Naive thymus-derived CD8-positive, alpha-beta T cell (primary cell): ENCODE results near the gene SLC25A47. TPM values are rescaled to one million over a fixed set of nuclear protein-coding genes. Genes with fewer than 3 reads are reported as not detected.
"Not testable (repeated sequence)": the region's sequence is repeated elsewhere in the genome, so short reads cannot be mapped to it uniquely, and the experiment has no call there.

Experiments
- ATAC-seq, 2 donors: fragments of 150-1000 bp; cut with Tn5 transposase in 1 of 2; sonication (Bioruptor Pico), chemical (Tn5 transposase) in 1 of 2; 1 replicate in 1 of 2; 2 replicates in 1 of 2; pipeline ENCODE4 v1.10.0; 2021; ENCODE audit warnings: mild to moderate bottlenecking in 2 of 2, moderate library complexity in 2 of 2
- POLR2A ChIA-PET: fragments of 350-600 bp; sonication (Branson Sonifier 250); formaldehyde crosslinking; loops from one replicate; lab custom pipeline; 2021; ENCODE audit warnings: antibody characterized with exemption; lab: Charles Lee
- DNase-seq, 10 donors: peaks; one replicate each; pipeline versions ENCODE4 v3.0.0 to v3.0.0-alpha.2; 2020 to 2022
- H3K27ac Mint-ChIP-seq, 10 donors: one replicate each; pipeline ENCODE4 v1.8.0; 2020 to 2022; ENCODE audit warnings: mild to moderate bottlenecking in 10 of 10, mixed read lengths in 10 of 10, moderate library complexity in 4 of 10, inconsistent platforms in 1 of 10
- H3K27me3 Mint-ChIP-seq, 5 donors: one replicate each; pipeline ENCODE4 v1.8.0; 2021 to 2022; ENCODE audit warnings: mixed read lengths in 5 of 5
- H3K36me3 Mint-ChIP-seq, 3 donors: one replicate each; pipeline ENCODE4 v1.8.0; 2020 to 2022; ENCODE audit warnings: mixed read lengths in 3 of 3, mild to moderate bottlenecking in 2 of 3, inconsistent platforms in 1 of 3
- H3K4me1 Mint-ChIP-seq, 4 donors: one replicate each; pipeline ENCODE4 v1.8.0; 2021 to 2022; ENCODE audit warnings: mixed read lengths in 4 of 4
- H3K4me3 Mint-ChIP-seq, 10 donors: one replicate each; pipeline ENCODE4 v1.8.0; 2020 to 2022; ENCODE audit warnings: mild to moderate bottlenecking in 10 of 10, mixed read lengths in 10 of 10, moderate library complexity in 6 of 10, inconsistent platforms in 1 of 10
- H3K9me3 Mint-ChIP-seq, 9 donors: one replicate each; pipeline ENCODE4 v1.8.0; 2020 to 2022; ENCODE audit warnings: mixed read lengths in 9 of 9, mild to moderate bottlenecking in 3 of 9, inconsistent platforms in 1 of 9, moderate library complexity in 1 of 9
- polyA plus RNA-seq, 3 donors: library from polyadenylated mRNA; unstranded; fragments of 300-500 nt; fragmentation: Illumina TruSeq; gene quantifications; one replicate each; pipeline ENCODE4 v1.2.3, GENCODE V29; 2021
- total RNA-seq, 8 experiments: library from RNA in 2 of 8; stranded (reverse) in 2 of 8; gene quantifications; one replicate each; pipeline ENCODE4 v1.2.3 and lab custom pipeline; 2021 to 2026

SLC25A47 gene
- total RNA-seq, result not detected
- not detected for polyA plus RNA-seq
- total RNA-seq (lab: John Stamatoyannopoulos, UW), result 0 to 0.49 (median 0.11) reads per million in 6 experiments

- POLR2A ChIA-PET, result no interaction called here
- no peak within 1 kb of the TSS for H3K4me3 Mint-ChIP-seq
These were observed at the start of gene SLC25A47 for GRCh38 chr14:100323121-100323941. Gene SLC25A47, plus strand, starts transcription at chr14:100323339. Its CDS starts 76 bp downstream, at chr14:100323415.

GRCh38 chr14:100274250-100274649 is 48.9 kb upstream of the SLC25A47 start:
- peaks cover 27 to 64% (median 51%) of the 10 kb centered on the region in 4 donors for H3K4me1 Mint-ChIP-seq
- peak overlapping the region in 3 of 10 donors; percentile 1 to 54 (median 38) for H3K4me3 Mint-ChIP-seq
- no peaks in the 10 kb centered on the region for H3K9me3 Mint-ChIP-seq
- DNase-seq, result no peak
- POLR2A ChIA-PET, result interaction anchor here (0.6 kb wide), 1 partner anchor 32 kb away, joined by 3 read pairs; no protein-coding TSS in a partner anchor
- peak overlapping the region in 9 of 10 donors; percentile 15 to 89 (median 54) for H3K27ac Mint-ChIP-seq
- H3K36me3 Mint-ChIP-seq, result peaks cover 0 to 59% (median 0%) of the 10 kb centered on the region in 3 donors
- no peaks in the 10 kb centered on the region for H3K27me3 Mint-ChIP-seq
- no peak for ATAC-seq

More at GRCh38 chr14:100323121-100323941, at the start of gene SLC25A47:
- no peaks in the 10 kb centered on the region for H3K27me3 Mint-ChIP-seq
- no peaks in the 10 kb centered on the region for H3K36me3 Mint-ChIP-seq
- no peak for DNase-seq
- H3K27ac Mint-ChIP-seq, result peak within 1 kb of the TSS in 1 of 10 donors; percentile 55
- no peaks in the 10 kb centered on the region for H3K9me3 Mint-ChIP-seq
- no peak for ATAC-seq
- H3K4me1 Mint-ChIP-seq, result peaks cover 0 to 4% (median 0%) of the 10 kb centered on the region in 4 donors

GRCh38 chr14:100275214-100275613 is 47.9 kb upstream of the SLC25A47 start:
- ATAC-seq, result no peak
- peaks cover 0 to 62% (median 2%) of the 10 kb centered on the region in 3 donors for H3K36me3 Mint-ChIP-seq

GRCh38 chr14:100278702-100279101 is 44.4 kb upstream of the SLC25A47 start:
- Mint-ChIP-seq H3K4me3 (no peak overlapping the region), H3K27ac (peak overlapping the region in 9 of 10 donors; percentile 22 to 87 (median 74)), H3K36me3 (peaks cover 0 to 62% (median 2%) of the 10 kb centered on the region in 3 donors), H3K4me1 (peaks cover 26 to 51% (median 50%) of the 10 kb centered on the region in 4 donors), H3K9me3 (no peaks in the 10 kb centered on the region), H3K27me3 (no peaks in the 10 kb centered on the region)
- no peak for DNase-seq
- peak in 1 of 2 donors; percentile 29 for ATAC-seq
- POLR2A ChIA-PET, result no interaction called here

More at GRCh38 chr14:100275214-100275613, 47.9 kb upstream of the SLC25A47 start:
- peak overlapping the region; percentile 1 to 89 (median 52) for H3K27ac Mint-ChIP-seq
- no peaks in the 10 kb centered on the region for H3K27me3 Mint-ChIP-seq
- peak overlapping the region in 2 of 10 donors; percentile 15 to 39 for H3K4me3 Mint-ChIP-seq
- POLR2A ChIA-PET, result interaction anchor here (0.5 kb wide), 1 partner anchor 76 kb away, joined by 8 read pairs; no protein-coding TSS in a partner anchor
- no peak for DNase-seq
- peaks cover 29 to 68% (median 55%) of the 10 kb centered on the region in 4 donors for H3K4me1 Mint-ChIP-seq
- no peaks in the 10 kb centered on the region for H3K9me3 Mint-ChIP-seq

- ATAC-seq (no peak), DNase-seq (no peak)
- no peaks in the 10 kb centered on the region for H3K27me3 Mint-ChIP-seq
- H3K4me1 Mint-ChIP-seq, result peaks cover 25 to 50% (median 46%) of the 10 kb centered on the region in 4 donors
- no peaks in the 10 kb centered on the region for H3K9me3 Mint-ChIP-seq
- POLR2A ChIA-PET, result no interaction called here
- H3K4me3 Mint-ChIP-seq, result no peak overlapping the region
- peaks cover 0 to 62% (median 2%) of the 10 kb centered on the region in 3 donors for H3K36me3 Mint-ChIP-seq
- H3K27ac Mint-ChIP-seq, result peak overlapping the region in 9 of 10 donors; percentile 10 to 91 (median 65)
These were observed 44.0 kb upstream of the SLC25A47 start for GRCh38 chr14:100279133-100279532.

- Mint-ChIP-seq H3K9me3 (no peaks in the 10 kb centered on the region), H3K4me1 (peaks cover 25 to 49% (median 43%) of the 10 kb centered on the region in 4 donors), H3K4me3 (peak overlapping the region in 1 of 10 donors; percentile 25), H3K27ac (peak overlapping the region in 8 of 10 donors; percentile 10 to 91 (median 72)), H3K36me3 (peaks cover 0 to 58% (median 2%) of the 10 kb centered on the region in 3 donors), H3K27me3 (no peaks in the 10 kb centered on the region)
- POLR2A ChIA-PET, result no interaction called here
- ATAC-seq (no peak), DNase-seq (no peak)
These were observed 43.6 kb upstream of the SLC25A47 start for GRCh38 chr14:100279563-100279962.

- Mint-ChIP-seq H3K4me3 (no peak overlapping the region), H3K27ac (peak overlapping the region in 7 of 10 donors; percentile 19 to 71 (median 34)), H3K27me3 (no peaks in the 10 kb centered on the region), H3K9me3 (no peaks in the 10 kb centered on the region), H3K4me1 (peaks cover 18 to 36% (median 34%) of the 10 kb centered on the region in 4 donors), H3K36me3 (peaks cover 0 to 38% (median 2%) of the 10 kb centered on the region in 3 donors)
- ATAC-seq (no peak), DNase-seq (no peak)
- POLR2A ChIA-PET, result interaction anchor here (0.7 to 1.4 kb wide), 3 partner anchors 9 to 41 kb away, joined by 3 to 4 read pairs (median 3); no protein-coding TSS in a partner anchor
These were observed 41.7 kb upstream of the SLC25A47 start for GRCh38 chr14:100281286-100282082.

- POLR2A ChIA-PET, result interaction anchor here (0.7 to 1.4 kb wide), 3 partner anchors 9 to 41 kb away, joined by 3 to 4 read pairs (median 3); no protein-coding TSS in a partner anchor
- ATAC-seq (no peak), DNase-seq (no peak)
- peaks cover 18 to 35% (median 33%) of the 10 kb centered on the region in 4 donors for H3K4me1 Mint-ChIP-seq
- H3K27me3 Mint-ChIP-seq, result no peaks in the 10 kb centered on the region
- H3K4me3 Mint-ChIP-seq, result no peak overlapping the region
- no peaks in the 10 kb centered on the region for H3K9me3 Mint-ChIP-seq
- peak overlapping the region in 4 of 10 donors; percentile 44 to 66 (median 47) for H3K27ac Mint-ChIP-seq
- H3K36me3 Mint-ChIP-seq, result peaks cover 0 to 34% (median 2%) of the 10 kb centered on the region in 3 donors
These were observed 41.1 kb upstream of the SLC25A47 start for GRCh38 chr14:100282083-100282350.

- no peaks in the 10 kb centered on the region for H3K9me3 Mint-ChIP-seq
- H3K36me3 Mint-ChIP-seq, result peaks cover 0 to 26% (median 2%) of the 10 kb centered on the region in 3 donors
- H3K4me1 Mint-ChIP-seq, result peaks cover 15 to 33% (median 26%) of the 10 kb centered on the region in 4 donors
- peak overlapping the region in 7 of 10 donors; percentile 33 to 83 (median 66) for H3K27ac Mint-ChIP-seq
- peak overlapping the region in 2 of 10 donors; percentile 63 to 75 for H3K4me3 Mint-ChIP-seq
- POLR2A ChIA-PET, result no interaction called here
- DNase-seq (no peak), ATAC-seq (no peak)
- H3K27me3 Mint-ChIP-seq, result no peaks in the 10 kb centered on the region
These were observed 40.2 kb upstream of the SLC25A47 start for GRCh38 chr14:100282766-100283419.

- H3K9me3 Mint-ChIP-seq, DNase-seq, H3K27me3 Mint-ChIP-seq, ATAC-seq: not testable (repeated sequence)
- H3K4me3 Mint-ChIP-seq, result peak overlapping the region in 1 of 10 donors; percentile 63
- peaks cover 15 to 31% (median 22%) of the 10 kb centered on the region in 4 donors for H3K4me1 Mint-ChIP-seq
- H3K27ac Mint-ChIP-seq, result peak overlapping the region in 2 of 10 donors; percentile 44 to 68
- POLR2A ChIA-PET, result interaction anchor here (0.6 kb wide), 1 partner anchor 147 kb away, joined by 3 read pairs; no protein-coding TSS in a partner anchor
- peaks cover 0 to 21% (median 2%) of the 10 kb centered on the region in 3 donors for H3K36me3 Mint-ChIP-seq
These were observed 39.7 kb upstream of the SLC25A47 start for GRCh38 chr14:100283436-100283835.

GRCh38 chr14:100283984-100284881 is 38.9 kb upstream of the SLC25A47 start:
- no peak for DNase-seq
- Mint-ChIP-seq H3K4me3 (peak overlapping the region; percentile 44 to 82 (median 72)), H3K27ac (peak overlapping the region; percentile 51 to 90 (median 84)), H3K4me1 (peaks cover 11 to 23% (median 15%) of the 10 kb centered on the region in 4 donors), H3K27me3 (no peaks in the 10 kb centered on the region), H3K9me3 (no peaks in the 10 kb centered on the region), H3K36me3 (peaks cover 0 to 14% (median 2%) of the 10 kb centered on the region in 3 donors)
- no peak for ATAC-seq
- POLR2A ChIA-PET, result interaction anchor here (0.6 to 2.1 kb wide), 4 partner anchors 38 to 146 kb away, joined by 3 to 6 read pairs (median 5); no protein-coding TSS in a partner anchor
